Esophagus muscularis mucosa (tissue), 4 donors: ENCODE results near the gene CHRNA3. TPM values are rescaled to one million over a fixed set of nuclear protein-coding genes. Genes with fewer than 3 reads are reported as not detected.

Experiments
- DNase-seq: peaks from one replicate; pipeline ENCODE4 v3.0.0-alpha.2; 2017; ENCODE audit errors: extremely low spot score
- H3K27ac ChIP-seq, 4 donors: fragments of 200-600 bp; sonication (generic); replicated peaks in 1 of 4; 1 replicate in 3 of 4; 2 replicates in 1 of 4; pipeline ENCODE4 v1.5.1; 2016 to 2019; ENCODE audit warnings: mild to moderate bottlenecking in 1 of 4
- H3K27me3 ChIP-seq, 4 donors: fragments of 200-600 bp; sonication (generic); one replicate each; pipeline versions ENCODE4 v1.5.1 to v1.6.0; 2016 to 2019
- H3K36me3 ChIP-seq, 4 donors: fragments of 200-600 bp; sonication (generic); one replicate each; pipeline ENCODE4 v1.5.1; 2016 to 2019
- H3K4me1 ChIP-seq, 4 donors: fragments of 200-600 bp; sonication (generic); one replicate each; pipeline ENCODE4 v1.5.1; 2016 to 2019
- H3K4me3 ChIP-seq, 4 donors: fragments of 200-600 bp; sonication (generic); 1 replicate in 2 of 4; 2 replicates in 2 of 4; pipeline ENCODE4 v1.5.1; 2016 to 2019; ENCODE audit warnings: mild to moderate bottlenecking in 4 of 4, moderate library complexity in 1 of 4
- H3K9me3 ChIP-seq, 4 donors: fragments of 200-600 bp; sonication (generic); 1 replicate in 3 of 4; 2 replicates in 1 of 4; pipeline ENCODE4 v1.5.1; 2016 to 2019
- EP300 ChIP-seq: sonication (generic); formaldehyde crosslinking; IDR thresholded peaks from one replicate; pipeline ENCODE4 v1.6.1; 2017; ENCODE audit warnings: antibody characterized with exemption
- POLR2A ChIP-seq: fragments of 450-650 bp; IDR thresholded peaks from one replicate; pipeline ENCODE4 v1.6.1; 2017; ENCODE audit warnings: antibody characterized with exemption, moderate library complexity, mild to moderate bottlenecking, low read depth
- POLR2AphosphoS5 ChIP-seq, 2 donors: sonication (generic); formaldehyde crosslinking; IDR thresholded peaks; one replicate each; pipeline ENCODE4 v1.6.1; 2017; ENCODE audit warnings: antibody characterized with exemption in 2 of 2
- WGBS: methylation state at CpG from one replicate; pipeline ENCODE4 v1.1.5; 2018; 5-methylcytosine and 5-hydroxymethylcytosine counted together
- intact Hi-C: fragments of 100-400 bp; cut with DNase I; formaldehyde crosslinking; loops from one replicate; pipeline ENCODE4 v1.15.1; 2023
- total RNA-seq, 4 donors: library from RNA; depleted of rRNA; stranded (reverse); fragments of >200 nt; gene quantifications; one replicate each; pipeline versions ENCODE4 v1.1.0 to v1.2.1, GENCODE V29; 2016
- TF ChIP-seq, protein P1 (sequence below), 3 experiments: fragments of 200-600 bp in 2 of 3; fragments of 450-650 bp in 1 of 3; sonication (generic) in 2 of 3; IDR thresholded peaks; one replicate each; pipeline ENCODE4 v1.5.1; 2017 to 2019; ENCODE audit warnings: antibody characterized with exemption in 3 of 3, mild to moderate bottlenecking in 2 of 3, moderate library complexity in 1 of 3

The CHRNA3 gene
- 1 to 10 TPM; 1.9 to 3.5 (median 3.1) TPM for total RNA-seq

GRCh38 chr15:78620527-78621421, at the start of gene CHRNA3:
CHRNA3 (minus strand) TSS chr15:78620996; CDS start chr15:78620794, 202 bp downstream.
- H3K4me3 ChIP-seq = peak within 1 kb of the TSS; percentile 38 to 47 (median 42)
- intact Hi-C loops = no loop called here

GRCh38 chr15:78668987-78669386, 48.2 kb upstream of the CHRNA3 start:
- Histone ChIP-seq H3K9me3 (no peaks in the 10 kb centered on the region), H3K36me3 (no peaks in the 10 kb centered on the region), H3K4me3 (no peak overlapping the region), H3K4me1 (peaks cover 0 to 23% (median 19%) of the 10 kb centered on the region in 4 donors), H3K27ac (no peak overlapping the region), H3K27me3 (no peaks in the 10 kb centered on the region)
- TF ChIP-seq, protein P1, sequence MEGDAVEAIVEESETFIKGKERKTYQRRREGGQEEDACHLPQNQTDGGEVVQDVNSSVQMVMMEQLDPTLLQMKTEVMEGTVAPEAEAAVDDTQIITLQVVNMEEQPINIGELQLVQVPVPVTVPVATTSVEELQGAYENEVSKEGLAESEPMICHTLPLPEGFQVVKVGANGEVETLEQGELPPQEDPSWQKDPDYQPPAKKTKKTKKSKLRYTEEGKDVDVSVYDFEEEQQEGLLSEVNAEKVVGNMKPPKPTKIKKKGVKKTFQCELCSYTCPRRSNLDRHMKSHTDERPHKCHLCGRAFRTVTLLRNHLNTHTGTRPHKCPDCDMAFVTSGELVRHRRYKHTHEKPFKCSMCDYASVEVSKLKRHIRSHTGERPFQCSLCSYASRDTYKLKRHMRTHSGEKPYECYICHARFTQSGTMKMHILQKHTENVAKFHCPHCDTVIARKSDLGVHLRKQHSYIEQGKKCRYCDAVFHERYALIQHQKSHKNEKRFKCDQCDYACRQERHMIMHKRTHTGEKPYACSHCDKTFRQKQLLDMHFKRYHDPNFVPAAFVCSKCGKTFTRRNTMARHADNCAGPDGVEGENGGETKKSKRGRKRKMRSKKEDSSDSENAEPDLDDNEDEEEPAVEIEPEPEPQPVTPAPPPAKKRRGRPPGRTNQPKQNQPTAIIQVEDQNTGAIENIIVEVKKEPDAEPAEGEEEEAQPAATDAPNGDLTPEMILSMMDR (IDR thresholded peaks at IDR 0.05) = no peak
- TF ChIP-seq POLR2AphosphoS5 (IDR thresholded peaks at IDR 0.05) (no peak), POLR2A (no peak), EP300 (no peak)
- no peak for DNase-seq
- 87% methylated on average over 2 of the region's 2 CpGs for WGBS
- intact Hi-C loops = no loop called here

More at GRCh38 chr15:78620527-78621421, at the start of gene CHRNA3:
- TF ChIP-seq, protein P1 (IDR thresholded peaks at IDR 0.05) = no peak
- TF ChIP-seq POLR2A (no peak), EP300 (no peak), POLR2AphosphoS5 (IDR thresholded peaks at IDR 0.05) (no peak)
- Histone ChIP-seq H3K36me3 (no peaks in the 10 kb centered on the region), H3K27ac (no peak within 1 kb of the TSS), H3K27me3 (peaks cover 0 to 57% (median 26%) of the 10 kb centered on the region in 4 donors), H3K4me1 (peaks cover 12 to 29% (median 27%) of the 10 kb centered on the region in 4 donors), H3K9me3 (no peaks in the 10 kb centered on the region)
- WGBS = 8% methylated on average over 25 of the region's 102 CpGs
- no peak for DNase-seq

- TF ChIP-seq, protein P1 (IDR thresholded peaks at IDR 0.05) = no peak
- TF ChIP-seq POLR2AphosphoS5 (IDR thresholded peaks at IDR 0.05) = no peak
- TF ChIP-seq POLR2A = no peak
- TF ChIP-seq EP300 = no peak
- Histone ChIP-seq H3K4me1 (peaks cover 0 to 11% (median 10%) of the 10 kb centered on the region in 4 donors), H3K9me3 (no peaks in the 10 kb centered on the region), H3K27ac (no peak overlapping the region), H3K36me3 (no peaks in the 10 kb centered on the region), H3K4me3 (no peak overlapping the region), H3K27me3 (no peaks in the 10 kb centered on the region)
- intact Hi-C loops = no loop called here
- no peak for DNase-seq
- 86% methylated on average over 8 of the region's 8 CpGs for WGBS
These were observed 46.9 kb upstream of the CHRNA3 start for GRCh38 chr15:78667578-78668236.

GRCh38 chr15:78666010-78666409, 45.2 kb upstream of the CHRNA3 start:
- Histone ChIP-seq H3K27me3 (peaks cover 0 to 3% (median 0%) of the 10 kb centered on the region in 4 donors), H3K27ac (no peak overlapping the region), H3K4me1 (no peaks in the 10 kb centered on the region), H3K36me3 (no peaks in the 10 kb centered on the region), H3K4me3 (no peak overlapping the region), H3K9me3 (no peaks in the 10 kb centered on the region)
- 90% methylated on average over 6 of the region's 6 CpGs for WGBS
- intact Hi-C loops = no loop called here
- DNase-seq = no peak
- TF ChIP-seq, protein P1 (IDR thresholded peaks at IDR 0.05) = no peak
- TF ChIP-seq POLR2AphosphoS5 (IDR thresholded peaks at IDR 0.05) (no peak), EP300 (no peak), POLR2A (no peak)
